Measurements from ENCODE around the gene LSM10. TPM values are rescaled to one million over a fixed set of nuclear protein-coding genes. Genes with fewer than 3 reads are reported as not detected.

The LSM10 gene
- total RNA-seq, 1 donor from 2014 or later, result 28.4 TPM

- peak; percentile 88 for TF ChIP-seq CTCF (IDR thresholded peaks at IDR 0.05; ENCODE audit: unreplicated experiment)
- Mint-ChIP-seq H3K36me3 (ENCODE audit: insufficient read depth) (no peaks in the 10 kb centered on the region), H3K4me1 (ENCODE audit: low read depth) (peaks cover 12% of the 10 kb centered on the region), H3K9me3 (ENCODE audit: low read depth) (no peaks in the 10 kb centered on the region), H3K27me3 (no peaks in the 10 kb centered on the region), H3K27ac (no peak overlapping the region), H3K4me3 (ENCODE audit: low read depth) (no peak overlapping the region)
- DNase-seq (ENCODE audit: low spot score, unreplicated experiment), result peak; percentile 81
Observed at GRCh38 chr1:36369061-36369861, 28.4 kb downstream of the LSM10 start.

GRCh38 chr1:36367798-36368197 is 29.9 kb downstream of the LSM10 start:
- Mint-ChIP-seq H3K9me3 (ENCODE audit: low read depth) (no peaks in the 10 kb centered on the region), H3K27me3 (no peaks in the 10 kb centered on the region), H3K4me1 (ENCODE audit: low read depth) (peaks cover 2% of the 10 kb centered on the region), H3K36me3 (ENCODE audit: insufficient read depth) (no peaks in the 10 kb centered on the region), H3K4me3 (ENCODE audit: low read depth) (no peak overlapping the region), H3K27ac (no peak overlapping the region)
- no peak for TF ChIP-seq CTCF (IDR thresholded peaks at IDR 0.05; ENCODE audit: unreplicated experiment)
- no peak for DNase-seq (ENCODE audit: low spot score, unreplicated experiment)

GRCh38 chr1:36367066-36367465 is 30.6 kb downstream of the LSM10 start:
- Mint-ChIP-seq H3K9me3 (ENCODE audit: low read depth) (no peaks in the 10 kb centered on the region), H3K27ac (no peak overlapping the region), H3K27me3 (no peaks in the 10 kb centered on the region), H3K36me3 (ENCODE audit: insufficient read depth) (no peaks in the 10 kb centered on the region), H3K4me1 (ENCODE audit: low read depth) (peaks cover 2% of the 10 kb centered on the region), H3K4me3 (ENCODE audit: low read depth) (no peak overlapping the region)
- no peak for DNase-seq (ENCODE audit: low spot score, unreplicated experiment)
- no peak for TF ChIP-seq CTCF (IDR thresholded peaks at IDR 0.05; ENCODE audit: unreplicated experiment)

- H3K4me1 Mint-ChIP-seq (ENCODE audit: low read depth), result peaks cover 2% of the 10 kb centered on the region
- H3K9me3 Mint-ChIP-seq (ENCODE audit: low read depth), result no peaks in the 10 kb centered on the region
- H3K27ac Mint-ChIP-seq, result no peak overlapping the region
- no peak for TF ChIP-seq CTCF (IDR thresholded peaks at IDR 0.05; ENCODE audit: unreplicated experiment)
- DNase-seq (ENCODE audit: low spot score, unreplicated experiment), result no peak
- no peaks in the 10 kb centered on the region for H3K36me3 Mint-ChIP-seq (ENCODE audit: insufficient read depth)
- no peak overlapping the region for H3K4me3 Mint-ChIP-seq (ENCODE audit: low read depth)
- no peaks in the 10 kb centered on the region for H3K27me3 Mint-ChIP-seq
Observed at GRCh38 chr1:36366091-36366661, 31.5 kb downstream of the LSM10 start.

GRCh38 chr1:36365381-36365780 is 32.3 kb downstream of the LSM10 start:
- H3K36me3 Mint-ChIP-seq (ENCODE audit: insufficient read depth), result no peaks in the 10 kb centered on the region
- no peak for DNase-seq (ENCODE audit: low spot score, unreplicated experiment)
- H3K4me1 Mint-ChIP-seq (ENCODE audit: low read depth), result peaks cover 2% of the 10 kb centered on the region
- H3K9me3 Mint-ChIP-seq (ENCODE audit: low read depth), result no peaks in the 10 kb centered on the region
- no peaks in the 10 kb centered on the region for H3K27me3 Mint-ChIP-seq
- H3K4me3 Mint-ChIP-seq (ENCODE audit: low read depth), result no peak overlapping the region
- TF ChIP-seq CTCF (IDR thresholded peaks at IDR 0.05; ENCODE audit: unreplicated experiment), result no peak
- H3K27ac Mint-ChIP-seq, result peak overlapping the region; percentile 64

All from progenitor cell of endocrine pancreas (in vitro differentiated cells).